HUES6 (cell line): ENCODE measurements around the gene TNK2.

ENCODE experiments used
- H3K27ac ChIP-seq: 2 replicates; pipeline ENCODE4 v1.7.0; 2013; ENCODE audit warnings: low read depth, mild to moderate bottlenecking, low read length, inconsistent platforms
- H3K27me3 ChIP-seq: 2 replicates; pipeline ENCODE4 v1.6.1; 2013; ENCODE audit warnings: low read length; ENCODE audit not compliant: control insufficient read depth, insufficient read depth
- H3K36me3 ChIP-seq: 2 replicates; pipeline ENCODE4 v1.6.1; 2013; ENCODE audit warnings: low read length; ENCODE audit not compliant: control insufficient read depth, insufficient read depth
- H3K4me1 ChIP-seq: 2 replicates; pipeline ENCODE4 v1.6.1; 2013; ENCODE audit warnings: low read length; ENCODE audit not compliant: control insufficient read depth, insufficient read depth
- H3K4me3 ChIP-seq: 2 replicates; pipeline ENCODE4 v1.5.1; 2013; ENCODE audit warnings: low read depth, low read length
- H3K9ac ChIP-seq: one replicate; pipeline ENCODE4 v1.6.1; 2013; ENCODE audit warnings: mild to moderate bottlenecking, low read length
- H3K9me3 ChIP-seq: 2 replicates; pipeline ENCODE4 v1.6.1; 2013; ENCODE audit warnings: low read depth, low read length; ENCODE audit not compliant: control insufficient read depth, insufficient read depth

The TNK2 gene

DNA sequence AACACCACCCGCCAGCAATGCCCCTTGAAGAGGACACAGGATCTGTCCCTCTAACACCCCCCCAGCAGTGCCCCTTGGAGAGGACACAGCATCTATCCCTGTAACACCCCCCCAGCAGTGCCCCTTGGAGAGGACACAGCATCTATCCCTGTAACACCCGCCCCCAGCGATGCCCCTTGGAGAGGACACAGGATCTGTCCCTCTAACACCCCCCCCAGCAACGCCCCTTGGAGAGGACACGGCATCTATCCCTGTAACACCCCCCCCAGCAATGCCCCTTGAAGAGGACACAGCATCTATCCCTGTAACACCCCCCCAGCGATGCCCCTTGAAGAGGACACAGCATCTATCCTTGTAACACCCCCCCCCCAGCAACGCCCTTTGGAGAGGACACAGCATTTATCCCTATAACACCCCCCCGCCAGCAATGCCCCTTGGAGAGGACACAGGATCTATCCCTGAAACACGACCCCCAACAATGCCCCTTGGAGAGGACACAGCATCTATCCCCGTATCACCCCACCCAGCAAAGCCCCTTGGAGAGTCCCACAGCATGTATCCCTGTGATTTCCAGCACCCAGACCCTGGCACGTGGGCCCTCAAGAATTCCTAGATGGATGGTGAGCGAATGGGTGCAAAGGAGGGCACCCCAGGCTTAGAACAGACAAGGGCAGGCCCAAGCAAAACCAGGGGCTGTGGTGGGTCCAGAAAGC is 26.9 kb downstream of the TNK2 start:
- H3K4me1 ChIP-seq = peaks cover 22% of the 10 kb centered on the region
- H3K27ac ChIP-seq = no peak overlapping the region
- H3K36me3 ChIP-seq = peaks cover 58% of the 10 kb centered on the region
- H3K4me3 ChIP-seq = no peak overlapping the region
- H3K9me3 ChIP-seq = no peaks in the 10 kb centered on the region
- no peak overlapping the region for H3K9ac ChIP-seq
- no peaks in the 10 kb centered on the region for H3K27me3 ChIP-seq

DNA sequence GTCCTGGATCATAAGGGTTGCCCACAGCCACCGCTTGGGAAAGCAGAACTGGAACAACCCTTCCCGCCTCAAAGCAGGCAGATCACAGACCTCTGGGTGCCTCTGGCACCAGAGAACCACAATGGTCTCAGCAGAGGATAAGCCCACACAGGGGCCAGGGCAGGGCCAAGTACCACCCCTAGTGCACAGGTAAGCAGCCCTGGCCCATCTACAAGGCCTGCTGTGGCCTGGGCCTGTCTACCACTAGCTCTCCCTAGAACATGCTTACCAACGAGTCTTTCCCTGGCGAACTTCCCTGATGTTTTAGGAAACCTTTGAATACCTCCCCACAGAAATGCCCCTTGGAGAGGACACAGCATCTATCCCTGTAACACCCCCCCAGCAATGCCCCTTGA is 28.3 kb downstream of the TNK2 start:
- peaks cover 58% of the 10 kb centered on the region for H3K36me3 ChIP-seq
- no peak overlapping the region for H3K27ac ChIP-seq
- no peaks in the 10 kb centered on the region for H3K27me3 ChIP-seq
- H3K4me1 ChIP-seq = peaks cover 8% of the 10 kb centered on the region; the same call in 1 of the 2 replicates
- no peak overlapping the region for H3K9ac ChIP-seq
- no peaks in the 10 kb centered on the region for H3K9me3 ChIP-seq
- H3K4me3 ChIP-seq = no peak overlapping the region

DNA sequence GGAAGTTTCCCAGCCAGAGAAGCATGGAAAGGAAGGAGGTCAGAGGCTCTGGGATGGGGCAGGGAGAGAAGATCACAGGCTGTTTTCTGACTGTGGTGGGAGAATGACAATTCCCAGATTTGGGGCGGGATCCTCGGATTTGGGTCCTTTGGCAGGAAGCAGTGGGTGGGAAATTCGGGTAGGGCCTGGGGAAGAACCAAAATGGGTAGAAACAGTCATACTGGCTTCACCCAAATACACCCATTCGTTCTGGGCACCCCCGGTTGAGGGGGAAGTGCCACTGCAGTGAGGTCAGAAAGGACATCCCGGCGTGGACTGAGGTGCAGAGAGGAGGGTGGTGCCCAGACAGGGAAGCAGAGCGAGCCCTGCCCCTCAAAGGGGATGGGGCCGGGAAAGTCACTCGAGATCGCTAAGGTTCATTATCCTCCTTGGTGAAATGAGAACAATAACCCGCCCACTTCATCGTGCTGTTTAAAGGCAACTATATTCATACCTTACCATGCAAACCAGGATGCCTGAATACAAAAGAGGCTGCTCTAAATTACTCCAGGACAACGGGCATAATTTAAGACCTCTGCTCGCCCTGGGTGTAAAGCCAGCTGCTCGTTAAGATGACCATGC is 28.8 kb downstream of the TNK2 start:
- H3K4me3 ChIP-seq = no peak overlapping the region
- H3K9ac ChIP-seq = no peak overlapping the region
- H3K4me1 ChIP-seq = peaks cover 4% of the 10 kb centered on the region; the same call in 1 of the 2 replicates
- H3K36me3 ChIP-seq = peaks cover 58% of the 10 kb centered on the region
- no peaks in the 10 kb centered on the region for H3K9me3 ChIP-seq
- H3K27me3 ChIP-seq = no peaks in the 10 kb centered on the region
- no peak overlapping the region for H3K27ac ChIP-seq

DNA sequence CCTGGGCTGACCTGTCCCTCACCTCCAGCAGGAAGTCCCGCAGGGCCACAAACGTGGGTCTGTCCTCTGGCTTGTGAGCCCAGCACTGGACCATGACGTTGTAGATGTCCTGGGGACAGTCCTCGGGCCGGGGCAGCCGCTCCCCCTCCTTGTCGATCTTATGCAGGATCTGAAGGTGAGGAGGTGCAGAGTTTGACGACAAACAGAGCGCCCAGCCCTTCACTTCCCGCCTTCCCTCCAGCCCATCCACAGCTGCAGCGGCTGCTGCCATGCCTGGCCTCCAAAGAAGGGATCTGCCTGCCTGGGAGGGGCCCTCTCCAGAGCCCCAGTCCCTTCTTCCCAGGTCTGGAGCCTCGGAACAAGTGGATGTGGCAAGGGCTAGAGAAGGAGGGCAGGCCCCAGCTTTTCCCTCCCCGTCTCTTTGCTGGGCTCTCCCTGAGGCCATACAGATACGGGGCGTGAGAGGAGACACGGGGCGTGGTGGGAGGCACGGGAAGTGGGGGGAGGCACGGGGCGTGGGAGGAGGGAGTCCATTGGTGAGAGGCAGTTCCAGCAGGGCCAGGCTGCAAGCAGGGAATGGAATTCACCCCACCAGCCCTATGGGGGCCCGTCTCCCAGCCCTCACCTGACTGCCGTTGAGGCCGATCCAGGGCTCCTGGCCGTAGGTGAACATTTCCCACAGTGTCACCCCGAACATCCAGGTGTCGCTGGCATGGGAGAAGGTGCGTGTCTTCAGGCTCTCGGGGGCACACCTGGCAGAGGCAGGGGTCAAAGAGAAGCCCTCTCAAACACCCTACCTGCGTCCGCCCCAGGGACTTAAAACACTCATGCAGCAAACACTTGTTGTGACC is 29.7 kb downstream of the TNK2 start:
- H3K4me1 ChIP-seq = peaks cover 4% of the 10 kb centered on the region; the same call in 1 of the 2 replicates
- H3K4me3 ChIP-seq = no peak overlapping the region
- no peaks in the 10 kb centered on the region for H3K27me3 ChIP-seq
- H3K9me3 ChIP-seq = no peaks in the 10 kb centered on the region
- H3K27ac ChIP-seq = no peak overlapping the region
- H3K36me3 ChIP-seq = peaks cover 55% of the 10 kb centered on the region
- no peak overlapping the region for H3K9ac ChIP-seq

DNA sequence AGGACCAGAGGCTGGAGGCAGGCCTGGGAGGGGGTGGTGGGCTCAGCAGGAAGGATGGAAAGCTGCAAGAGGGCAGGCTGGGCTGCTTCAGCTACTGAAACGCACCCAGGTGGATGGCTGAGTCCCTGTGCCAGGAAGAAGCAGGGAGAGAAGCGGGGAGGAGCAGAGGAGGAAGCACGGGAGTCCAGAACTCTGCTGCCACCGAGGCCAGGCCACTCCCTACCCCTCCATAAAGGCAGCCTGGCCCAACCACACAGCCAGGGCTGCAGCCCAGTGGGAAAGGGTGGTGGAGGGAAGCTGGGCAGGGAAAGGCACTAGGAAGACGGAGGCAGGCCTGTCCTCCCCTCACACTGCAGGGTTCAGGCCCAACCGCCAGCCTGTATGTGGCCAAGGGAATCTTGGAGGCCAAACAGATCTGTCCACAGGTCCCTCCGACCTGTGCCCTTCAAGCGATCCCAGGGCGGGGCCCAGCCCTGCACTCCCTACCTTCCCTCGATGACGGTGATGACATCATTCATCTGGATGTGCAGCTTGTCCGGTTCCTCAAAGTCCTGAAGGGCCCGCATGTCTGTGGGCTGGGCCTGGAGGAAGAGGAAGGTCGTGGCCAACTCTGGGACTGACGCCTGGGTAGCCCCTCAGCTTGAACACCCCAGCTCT is 30.5 kb downstream of the TNK2 start:
- H3K4me1 ChIP-seq = peaks cover 4% of the 10 kb centered on the region; the same call in 1 of the 2 replicates
- H3K36me3 ChIP-seq = peaks cover 49% of the 10 kb centered on the region
- H3K4me3 ChIP-seq = no peak overlapping the region
- no peaks in the 10 kb centered on the region for H3K27me3 ChIP-seq
- no peak overlapping the region for H3K27ac ChIP-seq
- H3K9me3 ChIP-seq = no peaks in the 10 kb centered on the region
- H3K9ac ChIP-seq = no peak overlapping the region

DNA sequence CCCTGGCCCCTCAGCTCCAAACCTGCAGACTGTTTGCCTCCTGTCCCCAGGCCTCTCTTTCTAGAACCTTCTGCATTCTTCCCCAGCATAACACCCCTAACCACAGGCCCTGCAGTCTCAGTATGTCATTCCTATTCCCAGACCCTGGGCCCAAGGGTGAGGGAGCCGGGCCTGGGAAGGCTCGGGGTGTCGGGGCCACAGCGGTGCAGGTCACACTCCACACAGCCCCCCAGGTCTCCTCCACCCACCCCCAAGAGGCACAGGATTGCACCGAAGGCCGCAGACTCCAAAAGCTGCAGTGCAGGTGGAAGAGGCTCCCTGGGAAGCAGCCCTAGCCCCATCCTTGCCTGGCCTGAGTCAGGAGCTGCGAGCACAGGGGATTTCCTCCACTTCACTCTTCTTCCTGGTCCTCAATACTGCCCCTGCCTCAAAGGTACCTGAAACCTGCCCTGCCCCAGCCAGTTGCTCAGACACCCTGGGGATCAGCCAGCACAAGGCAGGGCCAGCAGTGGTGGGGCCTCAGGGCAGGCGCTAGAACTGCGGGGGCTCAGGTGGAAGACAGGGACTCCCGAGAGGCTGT is 31.1 kb downstream of the TNK2 start:
- Histone ChIP-seq H3K4me1 (peaks cover 4% of the 10 kb centered on the region; the same call in 1 of the 2 replicates), H3K9me3 (no peaks in the 10 kb centered on the region), H3K9ac (no peak overlapping the region), H3K27ac (no peak overlapping the region), H3K4me3 (no peak overlapping the region), H3K27me3 (no peaks in the 10 kb centered on the region), H3K36me3 (peaks cover 50% of the 10 kb centered on the region)

DNA sequence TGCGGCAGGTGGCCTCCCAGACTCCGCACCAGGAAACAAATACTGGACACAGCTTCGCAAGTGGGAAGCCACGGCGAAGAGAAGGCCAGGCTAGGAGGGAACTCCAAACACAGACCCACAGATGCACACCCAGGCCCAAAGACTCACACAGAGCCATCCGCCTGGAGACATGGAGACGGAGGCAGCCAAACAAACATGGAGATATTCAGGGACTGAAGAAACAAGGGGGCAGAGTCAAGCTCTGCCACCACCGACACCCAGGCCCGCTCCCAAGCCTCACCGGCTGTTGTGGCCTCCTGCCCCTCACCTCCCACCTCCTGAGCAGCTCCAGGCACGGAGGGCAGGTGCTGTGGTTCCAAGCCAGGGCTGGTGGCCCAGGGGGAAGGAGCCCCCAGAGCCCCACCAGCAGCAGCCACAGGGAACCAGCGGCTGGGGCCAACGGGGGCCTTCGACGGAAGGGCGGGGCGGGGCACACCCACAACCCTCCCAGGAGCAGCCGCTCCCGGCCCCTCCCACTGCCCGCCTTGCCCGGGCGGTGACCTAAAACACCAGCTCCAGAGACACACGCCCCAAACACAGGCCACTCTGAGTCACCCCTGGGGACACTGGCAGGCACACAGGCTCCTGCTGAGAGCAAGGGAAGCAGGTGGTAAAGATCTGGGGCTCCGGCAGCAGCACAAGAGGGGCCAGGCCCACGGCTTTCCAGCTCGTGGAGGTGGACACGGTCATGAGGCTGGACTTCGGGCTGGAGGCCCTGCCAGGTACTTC is 31.9 kb downstream of the TNK2 start:
- no peak overlapping the region for H3K9ac ChIP-seq

DNA sequence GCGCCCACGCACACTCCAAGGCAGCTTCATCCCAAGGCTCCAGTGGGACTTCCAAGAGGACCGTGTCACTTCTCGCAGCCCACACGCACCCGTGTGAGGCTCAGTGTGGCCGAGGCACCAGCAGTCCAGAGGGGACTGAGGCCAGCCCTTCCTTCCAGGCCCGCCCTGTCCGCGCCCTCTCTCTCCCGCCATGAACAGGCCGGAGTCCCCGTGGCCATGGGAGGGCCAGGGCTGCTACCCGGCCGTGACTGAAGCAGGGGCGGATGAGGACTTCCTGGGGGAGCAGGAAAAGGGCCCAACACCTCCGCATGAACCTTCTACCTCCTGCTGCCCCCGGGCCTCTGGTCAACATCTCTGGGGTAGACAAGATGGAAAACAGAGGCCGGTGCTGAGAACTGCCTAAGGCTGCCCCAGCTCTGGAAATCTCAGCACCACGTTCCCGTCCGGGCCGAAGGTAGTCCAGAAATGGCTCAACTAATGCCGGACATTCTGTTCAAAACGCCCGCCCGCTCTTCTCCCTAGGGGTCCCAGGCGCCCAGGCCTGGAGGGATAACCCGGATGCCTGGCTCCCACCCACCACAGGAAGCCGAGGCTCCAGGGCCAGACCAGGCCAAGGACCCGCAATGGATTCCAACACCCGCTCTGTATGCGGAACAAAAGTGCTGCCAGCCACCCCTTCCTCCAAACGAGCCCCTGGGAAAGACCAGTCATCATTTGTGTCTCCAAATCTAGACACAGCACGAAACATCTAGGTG is 32.7 kb downstream of the TNK2 start:
- Histone ChIP-seq H3K36me3 (peaks cover 53% of the 10 kb centered on the region), H3K4me1 (peaks cover 4% of the 10 kb centered on the region; the same call in 1 of the 2 replicates), H3K27ac (peak overlapping the region; percentile 47; the same call in 1 of the 2 replicates), H3K4me3 (no peak overlapping the region), H3K9me3 (no peaks in the 10 kb centered on the region), H3K27me3 (no peaks in the 10 kb centered on the region), H3K9ac (no peak overlapping the region)

More for the DNA sequence above, 31.9 kb downstream of the TNK2 start:
- no peaks in the 10 kb centered on the region for H3K9me3 ChIP-seq
- H3K27me3 ChIP-seq = no peaks in the 10 kb centered on the region
- peaks cover 4% of the 10 kb centered on the region; the same call in 1 of the 2 replicates for H3K4me1 ChIP-seq
- no peak overlapping the region for H3K27ac ChIP-seq
- H3K4me3 ChIP-seq = no peak overlapping the region
- peaks cover 47% of the 10 kb centered on the region for H3K36me3 ChIP-seq

DNA sequence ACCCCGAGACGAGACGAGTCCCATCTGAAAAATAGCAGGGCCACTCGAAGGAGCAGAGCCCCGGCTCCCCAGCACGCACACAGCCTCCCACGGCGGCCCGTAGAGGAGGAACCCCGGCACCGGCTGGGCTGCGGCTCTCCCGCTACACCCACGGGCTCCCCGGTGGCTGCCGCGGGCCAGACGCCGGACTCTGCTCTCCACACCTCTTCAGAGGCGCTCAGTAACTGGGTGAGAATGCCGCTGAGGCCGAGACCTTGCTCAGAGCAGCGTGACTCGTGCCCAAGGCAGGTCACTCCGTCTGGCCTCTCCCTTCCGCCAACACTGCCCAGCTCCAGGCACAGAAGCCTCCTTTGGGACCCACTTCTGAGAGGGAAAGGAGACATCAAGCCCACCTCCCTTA is 34.4 kb downstream of the TNK2 start:
- Histone ChIP-seq H3K36me3 (peaks cover 48% of the 10 kb centered on the region), H3K9me3 (no peaks in the 10 kb centered on the region), H3K27ac (peak overlapping the region; percentile 38; the same call in 1 of the 2 replicates), H3K27me3 (no peaks in the 10 kb centered on the region), H3K4me1 (peaks cover 4% of the 10 kb centered on the region; the same call in 1 of the 2 replicates), H3K9ac (no peak overlapping the region), H3K4me3 (no peak overlapping the region)
